Prostate gland (tissue), 2 donors: ENCODE measurements around the gene PPP4R3C. TPM values are rescaled to one million over a fixed set of nuclear protein-coding genes. Genes with fewer than 3 reads are reported as not detected.
"Not testable (repeated sequence)": the region's sequence is repeated elsewhere in the genome, so short reads cannot be mapped to it uniquely, and the experiment has no call there.

ENCODE experiments used
- DNase-seq: peaks from one replicate; pipeline ENCODE4 v3.0.0-alpha.2; 2019; ENCODE audit warnings: low spot score
- H3K27ac ChIP-seq, 2 donors: fragments of 200-600 bp; sonication (generic); 2 replicates each; pipeline ENCODE4 v1.5.1; 2017 to 2019
- H3K27me3 ChIP-seq: fragments of 200-600 bp; sonication (generic); replicated peaks from 2 replicates; pipeline ENCODE4 v1.5.1; 2019; ENCODE audit not compliant: insufficient read depth
- H3K36me3 ChIP-seq, 2 donors: fragments of 200-600 bp; sonication (generic); 1 replicate in 1 of 2; 2 replicates in 1 of 2; pipeline versions ENCODE4 v1.5.1 to v1.8.1; 2017 to 2019
- H3K4me1 ChIP-seq: fragments of 200-600 bp; sonication (generic); replicated peaks from 2 replicates; pipeline ENCODE4 v1.5.1; 2019
- H3K4me3 ChIP-seq, 2 donors: fragments of 200-600 bp; sonication (generic); 2 replicates each; pipeline ENCODE4 v1.5.1; 2017 to 2019
- H3K9me3 ChIP-seq: fragments of 200-600 bp; sonication (generic); 2 replicates; pipeline ENCODE4 v1.5.1; 2017
- CTCF ChIP-seq, 4 experiments: fragments of 200-600 bp in 2 of 4; fragments of 450-650 bp in 2 of 4; sonication (generic) in 2 of 4; IDR thresholded peaks; 1 replicate in 3 of 4; 2 replicates in 1 of 4; pipeline ENCODE4 v1.5.1; 2016 to 2019; ENCODE audit warnings: antibody characterized with exemption in 4 of 4, mild to moderate bottlenecking in 2 of 4, moderate library complexity in 2 of 4
- POLR2A ChIP-seq: fragments of 450-650 bp; IDR thresholded peaks from one replicate; pipeline ENCODE4 v1.6.1; 2016; ENCODE audit warnings: antibody characterized with exemption, mild to moderate bottlenecking
- POLR2AphosphoS5 ChIP-seq: sonication (generic); formaldehyde crosslinking; IDR thresholded peaks from one replicate; pipeline ENCODE4 v1.6.1; 2017; ENCODE audit warnings: antibody characterized with exemption
- WGBS: methylation state at CpG from one replicate; pipeline ENCODE4 v1.1.5; 2018; 5-methylcytosine and 5-hydroxymethylcytosine counted together
- intact Hi-C: fragments of 100-400 bp; cut with DNase I; formaldehyde crosslinking; loops from one replicate; pipeline ENCODE4 v1.14.2; 2022
- total RNA-seq, 2 donors: library from RNA; depleted of rRNA; stranded (reverse); fragments of >200 nt; gene quantifications; one replicate each; pipeline ENCODE4 v1.1.0, GENCODE V29; 2016

The PPP4R3C gene
- total RNA-seq, 2 donors from 2014 or later: 0.91 TPM; not detected in 1

DNA sequence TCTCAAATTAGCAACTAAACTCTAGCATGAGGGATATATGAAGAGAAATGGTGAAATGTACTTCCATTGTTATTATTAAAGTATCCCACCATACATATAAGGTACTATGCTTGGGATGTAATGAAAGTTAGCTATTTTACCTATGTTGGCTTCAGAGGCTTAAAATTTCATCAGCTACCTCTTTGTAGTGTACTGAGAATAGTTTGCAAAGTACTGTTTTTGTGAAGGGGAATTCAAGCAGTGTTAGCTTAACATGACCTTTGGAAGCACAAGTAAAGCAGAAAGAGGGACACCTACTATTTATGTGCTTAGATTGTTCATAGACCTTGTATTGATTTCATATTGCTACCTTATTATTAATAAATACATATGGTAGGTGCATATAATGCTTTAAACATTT is 11.8 kb downstream of the PPP4R3C start:
- intact Hi-C loops: no loop called here
- no peak for DNase-seq
- H3K36me3 ChIP-seq: no peaks in the 10 kb centered on the region
- H3K4me3 ChIP-seq: no peak overlapping the region
- H3K9me3 ChIP-seq: no peaks in the 10 kb centered on the region
- H3K27ac ChIP-seq: no peak overlapping the region
- TF ChIP-seq POLR2A (no peak), POLR2AphosphoS5 (no peak)
- H3K4me1 ChIP-seq: no peaks in the 10 kb centered on the region
- no peaks in the 10 kb centered on the region for H3K27me3 ChIP-seq

DNA sequence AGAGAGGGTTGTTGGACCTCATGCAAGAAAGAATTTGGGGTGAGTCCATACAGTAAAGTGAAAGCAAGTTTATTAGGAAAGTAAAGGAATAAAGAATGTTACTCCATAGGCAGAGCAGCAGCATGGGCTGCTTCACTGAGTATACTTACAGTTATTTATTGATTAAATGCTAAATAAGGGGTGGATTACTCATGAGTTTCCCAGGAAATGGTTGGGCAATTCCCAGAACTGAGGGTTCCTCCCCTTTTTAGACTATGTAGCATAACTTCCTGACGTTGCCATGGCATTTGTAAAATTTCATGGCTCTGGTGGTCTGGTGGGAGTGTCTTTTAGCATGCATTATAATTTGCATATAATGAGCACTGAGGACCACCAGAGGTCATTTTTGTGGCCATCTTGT is 16.7 kb downstream of the PPP4R3C start:
- H3K4me1 ChIP-seq: no peaks in the 10 kb centered on the region
- 100% methylated on average over 1 of the region's 1 CpG for WGBS
- no peak for TF ChIP-seq CTCF (IDR thresholded peaks at IDR 0.05)
- TF ChIP-seq POLR2AphosphoS5: no peak
- no peak for TF ChIP-seq POLR2A
- no peak overlapping the region for H3K4me3 ChIP-seq
- no peak for DNase-seq
- no peaks in the 10 kb centered on the region for H3K9me3 ChIP-seq
- H3K27me3 ChIP-seq: no peaks in the 10 kb centered on the region
- no peaks in the 10 kb centered on the region for H3K36me3 ChIP-seq
- intact Hi-C loops: no loop called here
- no peak overlapping the region for H3K27ac ChIP-seq

- DNase-seq: no peak
- 77% methylated on average over 2 of the region's 2 CpGs for WGBS
- no peak for TF ChIP-seq POLR2AphosphoS5
- no peak for TF ChIP-seq CTCF (IDR thresholded peaks at IDR 0.05)
- no peak for TF ChIP-seq POLR2A
- no peaks in the 10 kb centered on the region for H3K27me3 ChIP-seq
- no peaks in the 10 kb centered on the region for H3K9me3 ChIP-seq
- no peak overlapping the region for H3K27ac ChIP-seq
- intact Hi-C loops: no loop called here
- no peaks in the 10 kb centered on the region for H3K4me1 ChIP-seq
- H3K4me3 ChIP-seq: no peak overlapping the region
- H3K36me3 ChIP-seq: no peaks in the 10 kb centered on the region
These were observed 17.7 kb downstream of the PPP4R3C start for GRCh38 chrX:27445438-27445837.

DNA sequence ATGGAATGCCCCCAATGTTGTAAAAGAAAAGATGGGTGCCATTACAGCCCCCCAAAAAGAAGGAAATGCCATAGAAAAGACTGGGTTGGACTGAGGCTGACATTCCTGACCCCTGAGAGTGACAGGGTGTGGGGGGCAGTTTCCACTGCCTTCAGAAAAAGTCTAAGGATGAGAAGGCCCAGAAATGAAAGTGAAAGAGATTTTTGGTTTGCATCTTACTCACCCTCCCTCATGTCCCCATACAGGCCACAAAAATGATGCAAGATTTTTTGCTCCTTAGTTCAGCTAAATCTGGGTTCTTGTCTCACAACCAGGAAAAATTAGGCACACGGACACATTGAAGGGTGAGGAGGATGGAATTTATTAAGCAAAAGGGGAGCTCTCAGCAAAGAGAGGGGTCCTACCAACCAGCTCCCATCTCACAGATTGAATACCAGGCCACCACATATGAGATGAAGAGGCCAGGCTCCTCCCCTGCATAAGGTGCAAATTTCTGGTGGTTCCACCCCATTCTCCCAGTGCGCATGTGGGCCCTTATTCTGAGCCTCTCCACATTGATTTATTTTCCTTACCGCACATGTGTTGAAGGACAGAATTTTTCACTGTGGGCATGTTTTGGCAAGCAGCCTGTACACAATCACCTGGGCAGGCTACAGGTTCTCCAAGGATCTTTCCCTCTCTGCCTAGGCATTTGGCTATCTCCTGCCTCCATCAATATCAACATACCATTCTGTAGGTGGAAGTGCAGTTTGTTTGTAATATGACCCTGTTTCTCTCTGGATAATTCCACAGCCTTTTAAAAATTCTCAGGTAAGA is 18.8 kb downstream of the PPP4R3C start:
- TF ChIP-seq POLR2AphosphoS5: no peak
- TF ChIP-seq CTCF (IDR thresholded peaks at IDR 0.05): no peak
- TF ChIP-seq POLR2A: no peak
- H3K9me3 ChIP-seq: no peaks in the 10 kb centered on the region
- intact Hi-C loops: no loop called here
- 56% methylated on average over 3 of the region's 3 CpGs for WGBS
- no peaks in the 10 kb centered on the region for H3K4me1 ChIP-seq
- no peak overlapping the region for H3K4me3 ChIP-seq
- no peak overlapping the region for H3K27ac ChIP-seq
- no peak for DNase-seq
- no peaks in the 10 kb centered on the region for H3K36me3 ChIP-seq
- no peaks in the 10 kb centered on the region for H3K27me3 ChIP-seq

DNA sequence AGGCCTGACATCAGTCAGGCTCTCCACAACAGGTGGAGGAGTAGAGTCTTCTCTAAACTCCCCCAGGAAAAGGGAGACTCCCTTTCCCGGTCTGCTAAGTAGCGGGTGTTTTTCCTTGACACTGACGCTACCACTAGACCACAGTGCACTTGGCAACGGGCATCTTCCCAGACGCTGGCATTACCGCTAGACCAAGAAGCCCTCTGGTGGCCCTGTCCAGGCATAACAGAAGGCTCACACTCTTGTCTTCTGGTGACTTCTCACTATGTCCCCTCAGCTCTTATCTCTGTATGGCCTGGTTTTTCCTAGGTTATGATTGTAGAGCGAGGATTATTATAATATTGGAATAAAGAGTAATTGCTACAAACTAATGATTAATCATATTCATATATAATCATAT is 20.7 kb downstream of the PPP4R3C start:
- H3K27ac ChIP-seq, H3K4me3 ChIP-seq, intact Hi-C loops, H3K36me3 ChIP-seq, H3K4me1 ChIP-seq, H3K27me3 ChIP-seq, DNase-seq, H3K9me3 ChIP-seq: not testable (repeated sequence)
- 100% methylated on average over 7 of the region's 7 CpGs for WGBS

DNA sequence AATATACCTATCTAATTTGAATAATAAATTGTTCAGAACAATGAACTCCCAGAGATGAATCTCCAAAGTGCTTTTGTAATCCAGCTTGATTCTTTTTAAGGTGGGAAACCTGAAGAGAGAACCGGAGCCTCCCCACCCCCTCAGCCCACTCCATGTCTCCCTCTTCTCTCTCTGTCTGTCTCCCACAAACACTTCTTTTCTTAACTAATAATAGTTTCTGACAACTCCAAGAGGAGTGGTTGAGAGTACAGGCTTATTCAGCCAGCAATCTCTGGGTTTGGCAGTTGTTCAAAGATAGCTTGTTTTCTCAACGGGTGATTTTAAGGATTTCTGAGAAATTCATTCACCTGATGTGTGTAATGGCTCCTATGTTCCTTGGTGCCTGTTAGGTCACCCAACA is 23.4 kb downstream of the PPP4R3C start:
- intact Hi-C loops: no loop called here
- WGBS: 41% methylated on average over 2 of the region's 2 CpGs

More for the DNA sequence above, 23.4 kb downstream of the PPP4R3C start:
- H3K4me3 ChIP-seq: no peak overlapping the region
- no peaks in the 10 kb centered on the region for H3K9me3 ChIP-seq
- no peaks in the 10 kb centered on the region for H3K4me1 ChIP-seq
- no peak for DNase-seq
- H3K27ac ChIP-seq: no peak overlapping the region
- H3K27me3 ChIP-seq: no peaks in the 10 kb centered on the region
- no peak for TF ChIP-seq POLR2AphosphoS5
- TF ChIP-seq CTCF (IDR thresholded peaks at IDR 0.05): no peak
- TF ChIP-seq POLR2A: no peak
- no peaks in the 10 kb centered on the region for H3K36me3 ChIP-seq
